EL (cell line): ENCODE measurements around the gene ZMIZ1.

ENCODE experiments used
- DNase-seq: peaks from one replicate; pipeline ENCODE4 v3.0.0-alpha.2; 2016

The ZMIZ1 gene

GRCh38 chr10:79082631-79083596 is 14.1 kb downstream of the ZMIZ1 start:
- peak; percentile 54 for DNase-seq

- peak; percentile 85 for DNase-seq
These were observed 15.5 kb downstream of the ZMIZ1 start for GRCh38 chr10:79084012-79084971.

GRCh38 chr10:79084972-79085597 is 16.3 kb downstream of the ZMIZ1 start:
- no peak for DNase-seq

DNA sequence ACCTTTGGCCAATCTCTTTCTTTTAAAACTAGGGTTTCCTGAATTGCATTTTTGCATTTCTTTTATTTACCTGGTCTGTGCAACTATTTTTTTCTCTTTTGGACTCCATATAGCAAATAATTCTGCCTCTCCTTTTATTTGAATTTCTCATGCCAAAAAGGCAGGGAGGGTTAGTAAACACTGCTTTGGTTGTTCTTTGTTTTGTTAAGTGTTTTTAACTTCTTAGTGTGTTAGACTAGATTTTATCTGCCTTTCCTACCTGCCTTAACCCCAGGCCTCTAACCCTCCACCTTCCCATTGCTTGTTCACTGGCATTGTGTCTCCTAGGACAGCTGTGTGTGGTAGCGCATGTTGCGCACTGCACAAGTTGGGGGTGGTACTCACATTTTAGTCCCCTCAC is 18.1 kb downstream of the ZMIZ1 start:
- DNase-seq, result no peak

- no peak for DNase-seq
These were observed 19.0 kb downstream of the ZMIZ1 start for GRCh38 chr10:79087721-79088120.

- DNase-seq, result no peak
These were observed 19.4 kb downstream of the ZMIZ1 start for GRCh38 chr10:79088176-79088575.

DNA sequence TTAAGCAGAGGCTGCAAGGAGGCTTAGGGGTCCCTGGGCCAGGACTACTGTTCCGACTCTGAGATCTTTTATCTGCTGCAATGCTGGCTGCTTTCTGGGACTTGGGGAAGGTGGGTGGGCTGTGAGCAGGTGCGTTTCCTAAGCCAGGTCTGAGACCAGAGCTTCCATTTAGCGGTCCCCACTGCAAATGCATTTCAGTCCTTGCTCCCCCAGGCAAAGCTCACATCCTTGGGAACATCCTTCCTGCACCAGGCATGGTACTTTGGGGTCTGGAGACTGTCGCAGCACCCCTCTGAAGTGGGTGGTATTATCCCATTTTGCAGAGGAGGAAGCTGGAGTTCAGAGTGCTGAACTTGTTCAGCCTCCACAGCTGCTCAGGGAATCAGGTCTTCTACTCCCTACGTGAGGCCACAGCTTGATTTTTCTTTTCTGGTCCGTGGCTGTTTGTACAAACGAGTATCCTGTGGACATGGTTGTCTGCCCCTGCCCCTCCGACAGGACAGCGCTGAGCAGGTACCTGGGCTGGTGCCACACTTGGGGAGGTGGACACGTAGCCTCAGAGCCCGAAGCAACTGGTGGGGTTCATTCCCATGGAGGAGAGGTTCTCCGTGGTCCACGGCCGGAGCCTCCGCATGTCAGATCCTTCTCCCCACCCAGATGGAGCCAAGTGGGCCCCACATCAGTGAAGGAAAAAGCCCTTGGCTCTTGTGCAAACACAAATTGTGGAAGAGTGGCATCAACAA is 20.0 kb downstream of the ZMIZ1 start:
- DNase-seq, result no peak

DNA sequence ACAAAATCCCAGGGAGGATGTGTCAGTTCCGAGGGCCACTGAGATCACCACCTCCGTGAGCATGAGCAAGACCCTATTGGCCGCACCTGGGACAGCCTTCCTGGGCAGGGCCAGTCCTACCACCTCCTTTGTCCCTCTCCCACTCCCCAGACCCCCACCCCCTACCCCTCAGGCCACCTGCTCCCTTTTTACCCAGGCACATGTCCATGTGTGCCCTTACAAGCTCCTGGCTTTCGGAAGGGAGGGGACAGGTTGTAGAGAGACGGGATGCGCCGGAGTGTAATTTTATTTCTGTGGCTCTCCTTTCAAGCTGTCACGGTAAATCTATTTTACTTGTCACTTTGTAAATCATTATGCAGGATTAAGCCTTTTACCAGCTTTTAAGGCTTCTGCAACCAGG is 20.9 kb downstream of the ZMIZ1 start:
- DNase-seq, result no peak

- peak; percentile 37 for DNase-seq
These were observed 21.5 kb downstream of the ZMIZ1 start for GRCh38 chr10:79090134-79090803.

GRCh38 chr10:79092292-79092896 is 23.6 kb downstream of the ZMIZ1 start:
- DNase-seq, result no peak

DNA sequence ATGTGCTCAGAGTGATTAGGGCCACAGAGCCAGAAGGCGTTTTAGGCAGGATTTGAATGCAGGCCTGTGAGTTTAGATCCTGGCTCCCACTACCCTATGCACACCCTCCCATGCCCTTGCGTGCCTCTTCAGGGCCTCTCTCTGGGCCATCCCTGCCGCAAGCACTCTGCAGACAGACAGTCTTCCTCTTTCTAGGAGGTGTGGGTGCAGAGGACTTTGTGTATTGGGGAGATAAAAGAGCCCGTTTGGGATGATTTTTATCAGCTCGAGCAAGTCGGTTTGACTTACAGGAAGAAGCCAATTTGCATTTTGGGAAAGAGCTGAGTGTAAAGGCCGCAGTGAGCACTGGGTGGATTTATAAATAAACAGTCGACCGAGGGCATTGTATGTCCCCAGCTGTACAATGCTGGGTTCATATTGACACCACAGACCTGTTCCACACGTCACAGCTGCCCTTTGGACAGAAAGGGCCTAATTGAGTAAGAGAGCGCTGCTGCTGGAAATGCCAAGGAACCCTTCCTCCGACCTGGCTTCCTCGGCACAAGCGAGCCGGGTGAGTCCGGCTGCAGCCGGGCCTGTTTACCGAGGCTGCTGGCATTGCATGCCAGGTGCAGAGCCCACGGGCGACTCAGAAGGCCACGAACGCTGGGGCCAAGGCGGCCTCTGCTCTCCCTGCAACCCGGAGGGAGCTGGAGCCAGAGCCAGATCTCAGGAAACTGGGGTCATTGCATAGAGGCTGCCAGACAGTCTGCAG is 25.1 kb downstream of the ZMIZ1 start:
- no peak for DNase-seq

DNA sequence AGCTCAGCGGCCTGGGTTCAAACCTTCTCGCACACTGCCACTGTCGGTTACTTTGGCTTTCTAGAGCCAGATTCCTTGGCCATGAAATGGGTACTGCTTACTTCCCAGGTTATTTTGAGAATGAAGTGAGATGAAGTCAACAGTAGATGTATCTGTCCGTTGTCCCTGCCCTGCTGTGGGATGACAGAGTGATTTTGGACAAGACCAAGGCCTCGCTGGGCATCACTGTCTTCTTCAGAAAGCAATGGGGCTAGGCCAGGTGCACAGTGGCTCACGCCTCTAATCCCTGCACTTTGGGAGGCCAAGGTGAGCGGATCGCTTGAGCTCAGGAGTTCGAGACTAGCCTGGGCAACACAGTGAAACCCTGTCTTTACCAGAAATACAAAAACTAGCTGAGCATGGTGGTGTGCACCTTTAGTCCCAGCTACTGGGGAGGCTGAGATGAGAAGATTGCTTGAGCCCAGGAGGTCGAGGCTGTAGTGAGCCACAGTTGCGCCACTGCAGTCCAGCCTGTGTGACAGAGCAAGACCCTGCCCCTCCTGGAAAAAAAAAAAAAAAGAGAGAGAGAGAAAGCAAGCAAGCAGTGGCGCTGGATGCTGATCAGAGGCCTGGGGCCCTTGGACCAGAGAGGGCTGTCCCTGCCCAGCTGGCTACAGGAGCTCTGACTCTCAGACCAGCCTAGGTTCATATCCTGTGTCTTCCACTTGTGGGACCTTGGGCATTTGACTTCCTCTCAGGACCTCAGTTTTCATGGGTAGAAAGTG is 25.8 kb downstream of the ZMIZ1 start:
- DNase-seq, result no peak

GRCh38 chr10:79095316-79095715 is 26.6 kb downstream of the ZMIZ1 start:
- no peak for DNase-seq

- DNase-seq, result no peak
These were observed 27.7 kb downstream of the ZMIZ1 start for GRCh38 chr10:79096514-79096913.

- DNase-seq, result peak; percentile 43
These were observed 28.5 kb downstream of the ZMIZ1 start for GRCh38 chr10:79097021-79097872.

- no peak for DNase-seq
These were observed 29.3 kb downstream of the ZMIZ1 start for GRCh38 chr10:79098061-79098460.

DNA sequence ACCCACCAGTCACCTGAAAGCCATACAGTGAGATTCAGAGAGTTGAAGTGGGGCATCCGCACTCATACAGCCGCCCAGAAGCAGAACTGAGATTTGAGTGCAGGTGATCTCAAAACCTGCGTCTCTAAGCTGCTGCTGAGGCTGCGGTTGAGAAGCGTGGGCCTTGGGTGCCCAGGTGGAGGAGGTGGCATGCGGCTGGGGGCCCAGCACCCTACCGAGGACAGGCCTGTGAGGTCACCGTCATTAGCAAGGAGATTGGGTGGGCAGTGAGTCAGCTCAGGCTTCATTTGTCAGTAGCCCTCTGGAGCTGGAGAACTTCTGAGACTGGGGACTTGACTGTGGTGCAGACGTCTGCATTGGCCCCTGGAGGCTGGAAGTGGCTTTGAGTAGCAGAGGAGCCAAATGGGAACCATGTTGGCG is 29.8 kb downstream of the ZMIZ1 start:
- peak; percentile 42 for DNase-seq

DNA sequence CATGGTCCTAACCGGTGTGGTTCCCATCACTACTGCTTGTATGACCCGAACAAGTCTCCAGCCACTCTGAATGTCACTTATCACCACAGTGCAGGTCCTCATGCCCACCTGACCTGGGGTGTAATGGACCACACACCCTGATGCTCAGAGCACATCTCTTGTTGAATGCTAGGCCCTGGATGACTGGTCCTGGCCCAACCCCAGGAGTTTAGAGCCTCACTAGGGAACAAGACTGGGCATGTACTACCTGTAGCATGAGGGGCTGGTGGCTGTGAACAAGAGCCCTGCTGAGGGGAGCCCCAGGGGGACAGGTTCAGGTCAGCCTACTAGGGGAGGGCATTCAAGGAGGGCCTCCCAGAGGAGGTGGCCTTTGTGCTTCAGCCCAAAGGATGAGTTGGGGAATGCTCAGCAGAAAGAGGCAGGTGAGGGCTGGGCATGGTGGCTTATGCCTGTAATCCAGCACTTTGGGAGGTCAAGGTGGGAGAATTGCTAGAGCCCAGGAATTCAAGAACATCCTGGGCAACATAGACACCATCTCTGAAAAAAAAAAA is 31.2 kb downstream of the ZMIZ1 start:
- DNase-seq, result no peak
